ENCODE results near the gene NPAS3.

NPAS3 gene

GRCh38 chr14:33736979-33737378, 798.3 kb downstream of the NPAS3 start:
- DNase-seq = no peak

DNA sequence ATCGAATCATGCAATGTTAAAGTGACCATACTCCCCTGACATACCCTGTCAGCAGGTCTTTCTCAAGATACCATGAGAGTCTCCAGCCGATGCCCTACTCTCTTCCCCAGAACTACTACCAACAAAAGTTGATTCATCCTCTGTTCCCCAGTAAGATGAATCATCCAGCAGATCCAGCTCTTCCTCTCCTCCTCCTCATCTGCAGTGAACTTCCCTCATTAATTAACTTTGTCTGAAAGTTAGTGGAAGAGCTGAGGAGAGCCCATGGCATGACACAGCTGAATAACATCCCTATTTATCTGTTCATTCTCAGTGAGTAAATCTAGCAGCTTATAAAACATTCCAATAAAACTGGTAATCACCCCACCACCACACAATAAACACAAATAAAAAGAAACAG, 798.8 kb downstream of the NPAS3 start:
- DNase-seq = no peak

GRCh38 chr14:33738029-33738428, 799.4 kb downstream of the NPAS3 start:
- no peak for DNase-seq

- DNase-seq = no peak
These were observed 799.8 kb downstream of the NPAS3 start for GRCh38 chr14:33738491-33738890.

GRCh38 chr14:33740531-33740930, 801.9 kb downstream of the NPAS3 start:
- no peak for DNase-seq

- no peak for DNase-seq
These were observed 803.5 kb downstream of the NPAS3 start for GRCh38 chr14:33742166-33742565.

DNA sequence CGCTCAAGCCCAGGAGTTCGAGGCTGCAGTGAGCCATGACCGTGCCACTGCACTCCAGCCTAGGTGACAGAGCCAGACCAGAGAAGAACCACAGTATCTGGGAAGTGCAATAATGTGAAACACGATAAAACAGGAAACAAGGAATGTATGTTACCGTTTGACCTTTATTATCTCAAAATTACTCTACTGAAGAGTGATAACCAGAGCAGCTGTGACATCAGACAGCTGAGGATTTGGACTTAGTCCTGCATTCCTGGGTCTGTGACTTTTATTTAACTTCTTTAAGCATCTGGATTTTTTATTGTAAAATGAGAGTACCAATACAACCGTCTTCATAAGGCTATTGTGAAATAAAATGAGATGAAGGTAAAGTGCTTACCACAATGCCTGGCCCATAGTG, 806.5 kb downstream of the NPAS3 start:
- DNase-seq = no peak

DNA sequence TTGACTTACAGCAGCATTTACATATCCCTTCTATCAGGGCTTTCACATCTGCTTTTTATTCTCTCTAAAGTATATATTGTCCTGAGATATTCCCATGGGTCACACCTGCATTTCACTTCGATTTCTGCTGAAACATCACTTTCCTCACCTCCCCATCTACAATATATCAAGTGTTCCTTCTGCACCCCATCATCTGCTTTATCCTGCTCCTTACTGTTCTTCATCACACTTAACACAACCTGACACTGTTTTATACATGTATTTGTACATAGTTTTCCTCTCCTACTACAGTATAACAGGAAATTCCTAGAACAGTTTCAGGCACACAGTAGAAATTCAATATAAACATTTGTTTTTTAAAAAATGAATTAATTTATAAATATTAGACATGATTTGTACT, 809.1 kb downstream of the NPAS3 start:
- DNase-seq = no peak

- no peak for DNase-seq
These were observed 815.6 kb downstream of the NPAS3 start for GRCh38 chr14:33754261-33754660.

- no peak for DNase-seq
These were observed 816.7 kb downstream of the NPAS3 start for GRCh38 chr14:33755358-33755757.

DNA sequence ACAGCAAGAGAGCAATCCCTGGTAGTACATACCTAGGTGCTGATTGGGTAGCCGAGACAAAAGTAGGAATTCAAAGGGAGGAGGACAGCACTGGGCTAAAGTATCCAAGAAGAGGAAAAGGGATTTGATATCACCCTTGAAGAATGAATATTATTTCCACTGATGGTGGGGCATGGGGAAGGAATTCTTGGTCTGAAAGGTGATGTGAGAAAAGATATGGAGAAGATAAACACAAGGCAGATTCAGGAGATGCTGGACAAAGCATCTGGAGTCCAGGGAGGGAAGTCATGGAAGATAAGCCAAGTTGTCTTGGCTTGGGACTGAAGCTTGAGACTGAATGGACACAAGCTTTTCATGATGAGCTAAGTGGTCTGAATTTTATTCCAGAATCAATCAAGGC, 818.2 kb downstream of the NPAS3 start:
- DNase-seq = no peak

DNA sequence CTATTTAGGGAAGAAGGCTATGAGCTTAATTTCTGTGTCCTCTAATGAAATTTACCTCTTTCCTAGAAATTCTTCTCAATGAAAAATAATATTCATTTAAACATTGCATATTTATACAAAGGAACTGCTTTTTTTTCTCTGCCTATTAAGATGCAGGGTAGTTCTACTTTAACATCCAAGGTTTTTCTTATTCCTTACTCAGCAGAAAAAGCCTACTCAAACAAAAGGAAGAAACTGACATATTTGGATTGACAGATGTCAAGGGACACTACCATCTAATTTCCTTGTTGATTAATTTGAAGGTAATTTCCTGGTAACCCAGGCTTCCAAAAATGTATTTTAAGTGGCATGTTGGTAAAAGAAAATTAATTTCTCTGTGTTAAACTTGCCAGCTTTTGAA, 819.9 kb downstream of the NPAS3 start:
- no peak for DNase-seq

DNA sequence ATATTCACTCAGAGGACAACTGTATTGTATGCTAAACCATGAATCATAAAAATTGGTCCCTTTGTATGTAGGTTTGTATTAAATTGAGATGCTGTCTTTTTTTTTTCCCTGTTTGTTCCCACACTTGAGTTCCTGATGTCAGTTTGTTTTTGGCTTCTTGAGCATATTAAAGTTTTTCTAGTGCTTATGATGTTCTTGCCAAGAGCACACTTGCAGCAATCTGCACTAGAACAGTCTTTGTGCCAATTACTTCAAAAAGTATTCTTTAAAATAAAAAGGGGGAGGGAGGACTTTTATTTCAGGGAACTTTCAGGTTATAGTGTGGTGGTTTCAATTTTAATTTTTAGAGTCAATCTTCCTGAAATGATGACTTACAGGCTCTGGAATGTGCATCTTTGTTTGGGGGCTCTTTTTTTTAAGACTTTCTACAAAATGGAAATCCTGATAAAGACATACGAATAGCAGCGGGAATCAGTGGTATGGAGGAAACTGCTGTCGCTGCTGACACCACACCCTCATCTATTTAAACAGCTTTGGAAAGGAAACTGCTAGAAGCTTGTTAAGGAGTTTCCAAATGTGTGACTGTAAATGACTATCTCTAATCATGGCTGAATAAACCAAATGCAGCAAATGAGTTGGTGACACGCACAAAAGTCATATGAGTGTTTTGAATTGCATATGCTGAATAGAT, 823.6 kb downstream of the NPAS3 start:
- no peak for DNase-seq

DNA sequence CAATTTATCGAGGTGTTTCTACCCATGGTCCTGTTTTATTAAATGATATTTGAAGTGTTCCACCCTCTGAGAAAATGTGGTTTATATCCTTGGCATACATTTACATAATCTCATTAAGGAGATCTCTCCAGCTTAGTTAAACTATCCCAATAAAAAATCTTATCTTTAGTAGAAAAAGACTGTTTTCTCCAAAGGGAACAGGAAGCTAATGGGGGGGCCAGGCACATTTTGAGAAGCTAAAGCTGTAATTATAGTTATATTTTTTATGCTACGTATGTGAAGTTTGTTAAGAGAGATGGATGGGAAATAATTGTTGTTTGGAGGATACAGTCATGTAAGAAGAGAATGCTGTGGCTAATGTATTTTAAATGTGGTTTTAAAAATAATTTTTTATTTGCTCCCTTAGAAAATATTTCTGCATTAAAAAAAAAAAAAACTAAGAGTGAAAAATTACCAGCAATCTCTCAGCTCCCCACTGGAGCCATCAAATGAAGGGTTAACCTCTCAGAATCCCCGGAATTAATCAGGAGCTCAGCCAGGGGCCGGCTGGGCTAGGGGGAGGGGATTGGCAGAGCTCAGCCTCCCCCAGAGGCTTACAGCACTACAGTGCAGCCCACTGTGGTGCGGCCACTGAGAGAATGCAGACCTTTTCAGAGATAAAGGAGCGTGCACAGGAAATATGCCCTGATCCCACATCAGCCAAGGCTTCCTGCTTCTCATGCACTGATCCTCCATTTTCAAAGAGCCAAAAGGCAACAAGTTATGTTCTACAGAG, 826.4 kb downstream of the NPAS3 start:
- no peak for DNase-seq

- DNase-seq = no peak
These were observed 829.1 kb downstream of the NPAS3 start for GRCh38 chr14:33767586-33768457.

DNA sequence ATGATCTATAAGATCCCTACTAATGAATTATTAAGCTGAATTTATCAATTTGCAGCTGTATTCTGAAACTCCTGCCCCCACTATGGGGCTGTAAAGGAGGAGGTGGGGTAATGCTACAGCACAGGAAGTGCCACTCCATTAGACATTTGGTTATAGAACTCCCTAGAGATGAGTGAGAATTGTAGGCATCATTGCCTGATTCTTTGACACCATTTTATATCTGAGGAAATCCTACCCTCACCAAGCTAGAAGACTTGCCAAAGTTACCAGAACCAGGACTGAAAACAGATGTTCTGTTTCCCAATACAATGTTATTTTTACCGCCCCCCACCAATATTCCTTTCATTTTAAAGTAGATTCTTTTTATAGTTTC, 829.8 kb downstream of the NPAS3 start:
- DNase-seq = no peak

GRCh38 chr14:33773205-33774030, 834.7 kb downstream of the NPAS3 start:
- no peak for DNase-seq

GRCh38 chr14:33774161-33774560, 835.5 kb downstream of the NPAS3 start:
- no peak for DNase-seq

- DNase-seq = no peak
These were observed 836.2 kb downstream of the NPAS3 start for GRCh38 chr14:33774723-33775470.

GRCh38 chr14:33776871-33777270, 838.2 kb downstream of the NPAS3 start:
- no peak for DNase-seq

GRCh38 chr14:33777681-33778080, 839.0 kb downstream of the NPAS3 start:
- DNase-seq = no peak

GRCh38 chr14:33780035-33780434, 841.4 kb downstream of the NPAS3 start:
- no peak for DNase-seq
